Caco-2 (cell line): Measurements from ENCODE around the gene TSHZ2. TPM values are rescaled to one million over a fixed set of nuclear protein-coding genes. Genes with fewer than 3 reads are reported as not detected.

Experiments
- BruUV-seq: library from RNA; stranded (reverse); fragments of 400-500 nt; replicated peaks from 2 replicates; lab custom pipeline; 2021; lab: Mats Ljungman, UMichigan
- CTCF ChIA-PET: fragments of 300-600 bp; sonication (Branson Sonifier 250); formaldehyde crosslinking; loops from one replicate; lab custom pipeline; 2022; ENCODE audit warnings: antibody characterized with exemption; lab: Charles Lee
- POLR2A ChIA-PET: fragments of 300-600 bp; sonication (Branson Sonifier 250); formaldehyde crosslinking; loops from one replicate; lab custom pipeline; 2022; ENCODE audit warnings: antibody characterized with exemption; lab: Charles Lee
- DNase-seq, 2 experiments: peaks; one replicate each; pipeline versions ENCODE4 v3.0.0 to v3.0.0-alpha.2; 2020 to 2022
- H3K27me3 ChIP-seq: replicated peaks from 2 replicates; pipeline ENCODE4 v1.6.0; 2011; ENCODE audit warnings: low read length; ENCODE audit not compliant: control insufficient read depth, insufficient read depth
- H3K36me3 ChIP-seq: 2 replicates; pipeline ENCODE4 v1.5.1; 2011; ENCODE audit warnings: low read length; ENCODE audit not compliant: control insufficient read depth, insufficient read depth
- H3K4me1 ChIP-seq: fragments of 250-450 bp; sonication (Bioruptor Pico); 2 replicates; pipeline ENCODE4 v1.5.1; 2020; ENCODE audit warnings: mild to moderate bottlenecking
- H3K4me3 ChIP-seq: 2 replicates; pipeline ENCODE4 v1.5.1; 2011; ENCODE audit warnings: low read depth, mild to moderate bottlenecking, control low read depth, low read length
- H3K9me3 ChIP-seq: fragments of 250-450 bp; sonication (Bioruptor Pico); 2 replicates; pipeline ENCODE4 v1.5.1; 2020; ENCODE audit warnings: mild to moderate bottlenecking, moderate library complexity
- H3K27ac Mint-ChIP-seq: one replicate; pipeline ENCODE4 v1.8.0; 2022; ENCODE audit warnings: mixed read lengths; ENCODE audit not compliant: unreplicated experiment
- H3K27me3 Mint-ChIP-seq: one replicate; pipeline ENCODE4 v1.8.0; 2022; ENCODE audit warnings: mixed read lengths; ENCODE audit not compliant: insufficient read depth, unreplicated experiment
- H3K36me3 Mint-ChIP-seq: one replicate; pipeline ENCODE4 v1.8.0; 2022; ENCODE audit warnings: mild to moderate bottlenecking, mixed read lengths; ENCODE audit not compliant: insufficient read depth, unreplicated experiment
- H3K4me1 Mint-ChIP-seq: one replicate; pipeline ENCODE4 v1.8.0; 2022; ENCODE audit warnings: low read depth, mixed read lengths; ENCODE audit not compliant: unreplicated experiment
- H3K4me3 Mint-ChIP-seq: one replicate; pipeline ENCODE4 v1.8.0; 2022; ENCODE audit warnings: mild to moderate bottlenecking, moderate library complexity, mixed read lengths; ENCODE audit not compliant: unreplicated experiment
- H3K9me3 Mint-ChIP-seq: one replicate; pipeline ENCODE4 v1.8.0; 2022; ENCODE audit warnings: mixed read lengths; ENCODE audit not compliant: unreplicated experiment
- intact Hi-C: fragments of 100-400 bp; cut with micrococcal nuclease; formaldehyde crosslinking; loops from one replicate; pipeline ENCODE4 v1.10.0; 2022; ENCODE audit not compliant: unreplicated experiment
- total RNA-seq: library from RNA; stranded (reverse); gene quantifications from 2 replicates; pipeline ENCODE4 v1.2.3, GENCODE V29; 2022
- TF ChIP-seq, protein P1 (sequence below), 2 experiments: fragments of 200-600 bp in 1 of 2; IDR thresholded peaks; 1 replicate in 1 of 2; 2 replicates in 1 of 2; pipeline versions ENCODE4 v1.5.1 to v1.8.0; 2011 to 2022; ENCODE audit warnings: antibody characterized with exemption in 1 of 2, control low read depth in 1 of 2, inconsistent platforms in 1 of 2, low read depth in 1 of 2, low read length in 1 of 2, mild to moderate bottlenecking in 1 of 2, moderate library complexity in 1 of 2; ENCODE audit not compliant: insufficient read depth in 1 of 2, severe bottlenecking in 1 of 2, unreplicated experiment in 1 of 2

Gene TSHZ2
- total RNA-seq, 1 experiment from 2014 or later = 0.07 TPM

GRCh38 chr20:53100476-53100911, 128.3 kb downstream of the TSHZ2 start:
- H3K4me3 ChIP-seq = no peak overlapping the region
- Mint-ChIP-seq H3K9me3 (no peaks in the 10 kb centered on the region), H3K36me3 (no peaks in the 10 kb centered on the region), H3K27ac (no peak overlapping the region), H3K27me3 (peaks cover 10% of the 10 kb centered on the region), H3K4me3 (no peak overlapping the region), H3K4me1 (no peaks in the 10 kb centered on the region)
- no peaks in the 10 kb centered on the region for H3K9me3 ChIP-seq
- intact Hi-C loops = no loop called here
- BruUV-seq = no TSS peak
- TF ChIP-seq, protein P1, sequence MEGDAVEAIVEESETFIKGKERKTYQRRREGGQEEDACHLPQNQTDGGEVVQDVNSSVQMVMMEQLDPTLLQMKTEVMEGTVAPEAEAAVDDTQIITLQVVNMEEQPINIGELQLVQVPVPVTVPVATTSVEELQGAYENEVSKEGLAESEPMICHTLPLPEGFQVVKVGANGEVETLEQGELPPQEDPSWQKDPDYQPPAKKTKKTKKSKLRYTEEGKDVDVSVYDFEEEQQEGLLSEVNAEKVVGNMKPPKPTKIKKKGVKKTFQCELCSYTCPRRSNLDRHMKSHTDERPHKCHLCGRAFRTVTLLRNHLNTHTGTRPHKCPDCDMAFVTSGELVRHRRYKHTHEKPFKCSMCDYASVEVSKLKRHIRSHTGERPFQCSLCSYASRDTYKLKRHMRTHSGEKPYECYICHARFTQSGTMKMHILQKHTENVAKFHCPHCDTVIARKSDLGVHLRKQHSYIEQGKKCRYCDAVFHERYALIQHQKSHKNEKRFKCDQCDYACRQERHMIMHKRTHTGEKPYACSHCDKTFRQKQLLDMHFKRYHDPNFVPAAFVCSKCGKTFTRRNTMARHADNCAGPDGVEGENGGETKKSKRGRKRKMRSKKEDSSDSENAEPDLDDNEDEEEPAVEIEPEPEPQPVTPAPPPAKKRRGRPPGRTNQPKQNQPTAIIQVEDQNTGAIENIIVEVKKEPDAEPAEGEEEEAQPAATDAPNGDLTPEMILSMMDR (IDR thresholded peaks at IDR 0.05; ENCODE audit: insufficient read depth in 1 of 2, low read depth in 1 of 2, low read length in 1 of 2, severe bottlenecking in 1 of 2, unreplicated experiment in 1 of 2) = no peak
- no peaks in the 10 kb centered on the region for H3K36me3 ChIP-seq
- POLR2A ChIA-PET = no interaction called here
- CTCF ChIA-PET = no interaction called here
- H3K4me1 ChIP-seq = no peaks in the 10 kb centered on the region
- DNase-seq = no peak
- no peaks in the 10 kb centered on the region for H3K27me3 ChIP-seq

- no peak overlapping the region for H3K4me3 ChIP-seq
- no peaks in the 10 kb centered on the region for H3K36me3 ChIP-seq
- Mint-ChIP-seq H3K9me3 (no peaks in the 10 kb centered on the region), H3K27me3 (peaks cover 10% of the 10 kb centered on the region), H3K27ac (no peak overlapping the region), H3K4me3 (no peak overlapping the region), H3K36me3 (no peaks in the 10 kb centered on the region), H3K4me1 (no peaks in the 10 kb centered on the region)
- no TSS peak for BruUV-seq
- intact Hi-C loops = no loop called here
- POLR2A ChIA-PET = no interaction called here
- no peak for DNase-seq
- H3K9me3 ChIP-seq = no peaks in the 10 kb centered on the region
- CTCF ChIA-PET = no interaction called here
- H3K4me1 ChIP-seq = no peaks in the 10 kb centered on the region
- TF ChIP-seq, protein P1 (IDR thresholded peaks at IDR 0.05; ENCODE audit: insufficient read depth in 1 of 2, low read depth in 1 of 2, low read length in 1 of 2, severe bottlenecking in 1 of 2, unreplicated experiment in 1 of 2) = no peak
- no peaks in the 10 kb centered on the region for H3K27me3 ChIP-seq
Observed at GRCh38 chr20:53101992-53102760, 130.0 kb downstream of the TSHZ2 start.

- Histone ChIP-seq H3K9me3 (no peaks in the 10 kb centered on the region), H3K27me3 (no peaks in the 10 kb centered on the region), H3K4me1 (no peaks in the 10 kb centered on the region), H3K36me3 (no peaks in the 10 kb centered on the region), H3K4me3 (no peak overlapping the region)
- intact Hi-C loops = no loop called here
- Mint-ChIP-seq H3K4me3 (no peak overlapping the region), H3K27ac (no peak overlapping the region), H3K27me3 (peaks cover 12% of the 10 kb centered on the region), H3K4me1 (no peaks in the 10 kb centered on the region), H3K9me3 (no peaks in the 10 kb centered on the region), H3K36me3 (no peaks in the 10 kb centered on the region)
- DNase-seq = no peak
- CTCF ChIA-PET = no interaction called here
- no TSS peak for BruUV-seq
- POLR2A ChIA-PET = no interaction called here
- TF ChIP-seq, protein P1 (IDR thresholded peaks at IDR 0.05; ENCODE audit: insufficient read depth in 1 of 2, low read depth in 1 of 2, low read length in 1 of 2, severe bottlenecking in 1 of 2, unreplicated experiment in 1 of 2) = no peak
Observed at GRCh38 chr20:53103124-53103523, 131.0 kb downstream of the TSHZ2 start.
